ENCODE measurements around the gene LRRC41. TPM values are rescaled to one million over a fixed set of nuclear protein-coding genes. Genes with fewer than 3 reads are reported as not detected.

LRRC41 gene
- total RNA-seq, 1 experiment from 2014 or later: 38.1 TPM

- RAD21 ChIA-PET (ENCODE audit: low non-redundant PET in 1 of 2, low total read pairs in 2 of 2, uncharacterized antibody in 2 of 2, unreplicated experiment in 2 of 2): no interaction called here
- H3K9me2 ChIP-seq (ENCODE audit: insufficient read depth): no peaks in the 10 kb centered on the region
- H3K36me3 ChIP-seq (ENCODE audit: control insufficient read depth in 1 of 2, insufficient read depth in 2 of 2, low read length in 2 of 2): peaks cover 51 to 79% of the 10 kb centered on the region in 2 experiments
- intact Hi-C loops (cut with micrococcal nuclease): no loop called here
- H2AFZ ChIP-seq (ENCODE audit: low read depth, low read length, poor library complexity, severe bottlenecking): no peak overlapping the region
- no TSS peak for BruUV-seq (replicated peaks)
- CTCF ChIA-PET: no interaction called here
- no peak overlapping the region for H3K27ac ChIP-seq (ENCODE audit: low read depth, low read length)
- DNase-seq (ENCODE audit: low read depth, low spot score) (no peak), ATAC-seq (no peak)
- no peaks in the 10 kb centered on the region for H3K79me2 ChIP-seq (ENCODE audit: insufficient read depth, low read length)
- H3K4me2 ChIP-seq (ENCODE audit: low read length): no peak overlapping the region
- H3K27me3 ChIP-seq (ENCODE audit: insufficient read depth, low read length): no peaks in the 10 kb centered on the region
- POLR2A ChIA-PET: no interaction called here
- TF ChIP-seq SIN3A (IDR thresholded peaks at IDR 0.05; ENCODE audit: low read depth): no peak
- TF ChIP-seq YY1 (IDR thresholded peaks at IDR 0.05; ENCODE audit: extremely low read depth, insufficient replicate concordance, low read depth, low read length): no peak
- no peak for TF ChIP-seq REST (IDR thresholded peaks at IDR 0.05; ENCODE audit: low read depth)
- TF ChIP-seq POLR2A (IDR thresholded peaks at IDR 0.05; ENCODE audit: borderline replicate concordance, extremely low read depth, insufficient read depth, insufficient read length): no peak
- no peak for TF ChIP-seq ZBTB33 (IDR thresholded peaks at IDR 0.05; ENCODE audit: extremely low read depth, insufficient replicate concordance, low read length)
- TF ChIP-seq EZH2 (IDR thresholded peaks at IDR 0.05): no peak
- TF ChIP-seq, protein P1, sequence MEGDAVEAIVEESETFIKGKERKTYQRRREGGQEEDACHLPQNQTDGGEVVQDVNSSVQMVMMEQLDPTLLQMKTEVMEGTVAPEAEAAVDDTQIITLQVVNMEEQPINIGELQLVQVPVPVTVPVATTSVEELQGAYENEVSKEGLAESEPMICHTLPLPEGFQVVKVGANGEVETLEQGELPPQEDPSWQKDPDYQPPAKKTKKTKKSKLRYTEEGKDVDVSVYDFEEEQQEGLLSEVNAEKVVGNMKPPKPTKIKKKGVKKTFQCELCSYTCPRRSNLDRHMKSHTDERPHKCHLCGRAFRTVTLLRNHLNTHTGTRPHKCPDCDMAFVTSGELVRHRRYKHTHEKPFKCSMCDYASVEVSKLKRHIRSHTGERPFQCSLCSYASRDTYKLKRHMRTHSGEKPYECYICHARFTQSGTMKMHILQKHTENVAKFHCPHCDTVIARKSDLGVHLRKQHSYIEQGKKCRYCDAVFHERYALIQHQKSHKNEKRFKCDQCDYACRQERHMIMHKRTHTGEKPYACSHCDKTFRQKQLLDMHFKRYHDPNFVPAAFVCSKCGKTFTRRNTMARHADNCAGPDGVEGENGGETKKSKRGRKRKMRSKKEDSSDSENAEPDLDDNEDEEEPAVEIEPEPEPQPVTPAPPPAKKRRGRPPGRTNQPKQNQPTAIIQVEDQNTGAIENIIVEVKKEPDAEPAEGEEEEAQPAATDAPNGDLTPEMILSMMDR (IDR thresholded peaks at IDR 0.05 in 2 of 3, conservative IDR thresholded peaks at IDR 0.05 in 1 of 3; ENCODE audit: borderline replicate concordance in 1 of 3, insufficient read depth in 1 of 3, low read depth in 2 of 3, low read length in 2 of 3): no peak
- H3K9me3 ChIP-seq (ENCODE audit: control insufficient read depth in 1 of 2, insufficient read depth in 1 of 2, low read depth in 1 of 2, low read length in 2 of 2): no peaks in the 10 kb centered on the region
- no peaks in the 10 kb centered on the region for H4K20me1 ChIP-seq (ENCODE audit: insufficient read depth)
- H3K4me3 ChIP-seq (replicated peaks in 1 of 2; ENCODE audit: low read depth in 1 of 2, low read length in 2 of 2): no peak overlapping the region
- H3K4me1 ChIP-seq (ENCODE audit: control insufficient read depth in 1 of 2, insufficient read depth in 2 of 2, low read length in 2 of 2): no peaks in the 10 kb centered on the region
- H3K9ac ChIP-seq (ENCODE audit: low read length): no peak overlapping the region
Measured at GRCh38 chr1:46268578-46268977, 34.8 kb downstream of the LRRC41 start.
